CD4-positive, alpha-beta T cell treated with Interleukin-6 at 100 ng/mL for 8 hours (primary cell): ENCODE data around the gene C19orf18.
"Not testable (repeated sequence)": the region's sequence is repeated elsewhere in the genome, so short reads cannot be mapped to it uniquely, and the experiment has no call there.

Experiments used
- DNase-seq: peaks from one replicate; pipeline ENCODE4 v3.0.0-alpha.2; 2020; ENCODE audit warnings: mixed read lengths, low spot score

Gene C19orf18

GRCh38 chr19:57974434-57974833, at the start of gene C19orf18:
TSS of gene C19orf18 (minus strand) at chr19:57974534. CDS start at chr19:57974432, 102 bp downstream.
- no peak for DNase-seq

GRCh38 chr19:58022283-58022660, 47.9 kb upstream of the C19orf18 start:
- DNase-seq, result no peak

- peak; percentile 19 for DNase-seq
These were observed 47.4 kb upstream of the C19orf18 start for GRCh38 chr19:58021541-58022282.

GRCh38 chr19:58020129-58020528, 45.8 kb upstream of the C19orf18 start:
- no peak for DNase-seq

- no peak for DNase-seq
These were observed 39.8 kb upstream of the C19orf18 start for GRCh38 chr19:58014141-58014540.

GRCh38 chr19:58010507-58010906, 36.2 kb upstream of the C19orf18 start:
- no peak for DNase-seq

- peak; percentile 7 for DNase-seq
These were observed 35.5 kb upstream of the C19orf18 start for GRCh38 chr19:58009666-58010301.

GRCh38 chr19:58009301-58009665, 34.9 kb upstream of the C19orf18 start:
- no peak for DNase-seq

GRCh38 chr19:58008877-58009276, 34.5 kb upstream of the C19orf18 start:
- not testable (repeated sequence) for DNase-seq

GRCh38 chr19:58007285-58007684, 33.0 kb upstream of the C19orf18 start:
- no peak for DNase-seq

- no peak for DNase-seq
These were observed 29.0 kb upstream of the C19orf18 start for GRCh38 chr19:58003174-58003828.

GRCh38 chr19:58002384-58003173, 28.2 kb upstream of the C19orf18 start, which contains the start of gene ZNF606:
TSS of gene ZNF606 (minus strand) at chr19:58002820. CDS start at chr19:58001319, 1,501 bp downstream.
- DNase-seq, result peak; percentile 81

- no peak for DNase-seq
These were observed 27.6 kb upstream of the C19orf18 start for GRCh38 chr19:58001895-58002369.

- DNase-seq, result no peak
These were observed 26.3 kb upstream of the C19orf18 start for GRCh38 chr19:58000677-58001076.

GRCh38 chr19:57992841-57993240, 18.5 kb upstream of the C19orf18 start:
- no peak for DNase-seq

- no peak for DNase-seq
These were observed 4.4 kb upstream of the C19orf18 start for GRCh38 chr19:57978586-57979289.

- DNase-seq, result no peak
These were observed 9.6 kb downstream of the C19orf18 start for GRCh38 chr19:57964761-57965160.

- DNase-seq, result no peak
These were observed 12.5 kb downstream of the C19orf18 start for GRCh38 chr19:57961785-57962184.

GRCh38 chr19:57954996-57955395, 19.3 kb downstream of the C19orf18 start:
- no peak for DNase-seq

- no peak for DNase-seq
These were observed 24.6 kb downstream of the C19orf18 start for GRCh38 chr19:57949702-57950101.

GRCh38 chr19:57949296-57949695, 25.0 kb downstream of the C19orf18 start:
- DNase-seq, result no peak
